Measurements from ENCODE around the gene APBB1IP. TPM values are rescaled to one million over a fixed set of nuclear protein-coding genes. Genes with fewer than 3 reads are reported as not detected.

The APBB1IP gene
- total and polyA plus RNA-seq, 9 of the 15 experiments (the other 6 are each of a cell fraction or from before 2014, with no cell fraction given), result 0.03 to 0.11 (median 0.06) TPM; not detected in 4

GRCh38 chr10:26556748-26557640 is 118.9 kb downstream of the APBB1IP start:
- H2AFZ ChIP-seq (ENCODE audit: low read depth, low read length), result no peak overlapping the region
- H3K79me2 ChIP-seq (ENCODE audit: control insufficient read depth, insufficient read depth, low read length), result no peaks in the 10 kb centered on the region
- under 1% methylated on average over 9 of the region's 9 CpGs for WGBS (ENCODE audit: insufficient coverage, low coverage, missing lambda C conversion rate)
- POLR2A ChIA-PET, result interaction anchor here (0.6 kb wide), 1 partner anchor 1493 kb away, joined by 4 read pairs; no protein-coding TSS in a partner anchor
- H3K36me3 ChIP-seq (ENCODE audit: control insufficient read depth, insufficient read depth, low read length), result no peaks in the 10 kb centered on the region
- H4K20me1 ChIP-seq (replicated peaks; ENCODE audit: control insufficient read depth, insufficient read depth, low read length), result no peaks in the 10 kb centered on the region
- peak; percentile 74 for ATAC-seq
- no peak overlapping the region for H3K9ac ChIP-seq (ENCODE audit: insufficient read depth in 1 of 2, low read depth in 2 of 2, low read length in 2 of 2)
- no peak overlapping the region for H3K4me2 ChIP-seq (ENCODE audit: insufficient read depth, low read length)
- in situ Hi-C loops (cut with MboI), result loop anchor here (10.0 to 25.0 kb wide), 2 partner anchors 222 to 845 kb away; no protein-coding TSS in a partner anchor
- CTCF ChIA-PET (ENCODE audit: low intra/inter-chr PET ratio), result interaction anchor here (1.2 to 2.5 kb wide), 2 partner anchors 222 to 831 kb away, joined by 5 to 8 read pairs; no protein-coding TSS in a partner anchor
- no TSS peak for BruUV-seq (replicated peaks)
- H3K27me3 ChIP-seq (ENCODE audit: control insufficient read depth in 2 of 2, insufficient read depth in 2 of 2, low read length in 2 of 2), result peaks cover 3 to 11% of the 10 kb centered on the region in 2 experiments; a peak in 2 of 5 replicates
- FAIRE-seq, result peak; percentile 93
- H3K9me1 ChIP-seq (ENCODE audit: control insufficient read depth, insufficient read depth, low read length), result no peaks in the 10 kb centered on the region
- H3K27ac ChIP-seq (ENCODE audit: extremely low read depth, low read depth, low read length), result no peak overlapping the region
- no peaks in the 10 kb centered on the region for H3K4me1 ChIP-seq (replicated peaks in 1 of 2; ENCODE audit: control insufficient read depth in 2 of 2, insufficient read depth in 2 of 2, low read length in 2 of 2)
- intact Hi-C loops (cut with micrococcal nuclease), result loop anchor here (1.0 to 10.0 kb wide), 5 partner anchors 222 to 830 kb away; no protein-coding TSS in a partner anchor
- no peak overlapping the region for H3K4me3 ChIP-seq
- DNase-seq (ENCODE audit: extremely low read depth in 1 of 4, low spot score in 3 of 4), result peak; percentile 24 to 56 (median 40)
- H3K9me3 ChIP-seq (replicated peaks; ENCODE audit: control insufficient read depth, insufficient read depth, low read depth, low read length), result no peaks in the 10 kb centered on the region
- TF ChIP-seq NFIC (IDR thresholded peaks at IDR 0.05) (no peak), ZNF445 (CRISPR knock-in tag; IDR thresholded peaks at IDR 0.05; ENCODE audit: low read depth) (no peak), CTCF (IDR thresholded peaks at IDR 0.05 in 2 of 3, conservative IDR thresholded peaks at IDR 0.05 in 1 of 3; ENCODE audit: insufficient read depth in 2 of 3, low read depth in 1 of 3, low read length in 3 of 3) (peak; percentile 73 to 88 (median 76)), ZNF174 (CRISPR knock-in tag; IDR thresholded peaks at IDR 0.05) (no peak), MCM3 (IDR thresholded peaks at IDR 0.05) (no peak), SMARCA5 (IDR thresholded peaks at IDR 0.05) (no peak), HNRNPK (IDR thresholded peaks at IDR 0.05; ENCODE audit: low read depth, low read length, poor library complexity, severe bottlenecking) (no peak), MYC (IDR thresholded peaks at IDR 0.05; ENCODE audit: low read depth, low read length) (no peak), MYC (CRISPR knock-in tag; IDR thresholded peaks at IDR 0.05; ENCODE audit: borderline replicate concordance, low read depth) (no peak), TFAM (CRISPR knock-in tag; conservative IDR thresholded peaks at IDR 0.05) (no peak), FOXJ3 (CRISPR knock-in tag; IDR thresholded peaks at IDR 0.05) (no peak), SRF (CRISPR knock-in tag; IDR thresholded peaks at IDR 0.05) (no peak), ILK (tag; IDR thresholded peaks at IDR 0.05; ENCODE audit: borderline replicate concordance, low read depth) (no peak), MED1 (CRISPR knock-in tag; IDR thresholded peaks at IDR 0.05; ENCODE audit: borderline replicate concordance) (no peak), CC2D1A (IDR thresholded peaks at IDR 0.05) (0 out of 2 replicates have a peak, but pooled peaks have one; percentile 33), EP300 (IDR thresholded peaks at IDR 0.05; ENCODE audit: low read length) (no peak), IFI16 (CRISPR knock-in tag; IDR thresholded peaks at IDR 0.05) (no peak), ZBTB17 (CRISPR knock-in tag; IDR thresholded peaks at IDR 0.05) (no peak), PML (IDR thresholded peaks at IDR 0.05; ENCODE audit: low read length) (no peak), STAT5A (IDR thresholded peaks at IDR 0.05; ENCODE audit: borderline replicate concordance, low read length) (no peak), ADNP (tag; IDR thresholded peaks at IDR 0.05) (no peak), C11orf30 (IDR thresholded peaks at IDR 0.05; ENCODE audit: low read depth) (no peak), HSF4 (CRISPR knock-in tag; IDR thresholded peaks at IDR 0.05; ENCODE audit: borderline replicate concordance) (no peak), ZNF77 (CRISPR knock-in tag; IDR thresholded peaks at IDR 0.05) (no peak)

All from K562 (cell line).